HepG2 (cell line): ENCODE results near the gene RIPOR3. TPM values are rescaled to one million over a fixed set of nuclear protein-coding genes. Genes with fewer than 3 reads are reported as not detected.

Experiments
- ATF1 ChIP-seq: IDR thresholded peaks from 2 replicates; pipeline ENCODE4 v1.6.1; 2016; ENCODE audit warnings: mild to moderate bottlenecking, control low read depth
- ATF3 ChIP-seq: sonication (generic); formaldehyde crosslinking; IDR thresholded peaks from 2 replicates; pipeline ENCODE4 v1.4.0; 2020; ENCODE audit warnings: missing genetic modification reagents
- CENPT ChIP-seq: sonication (generic); formaldehyde crosslinking; IDR thresholded peaks from 2 replicates; pipeline ENCODE4 v1.8.0; 2022; ENCODE audit warnings: low read depth, mild to moderate bottlenecking, moderate library complexity, missing genetic modification reagents
- DBP ChIP-seq: sonication (generic); formaldehyde crosslinking; IDR thresholded peaks from 2 replicates; pipeline ENCODE4 v1.4.0; 2020; ENCODE audit warnings: missing genetic modification reagents; ENCODE audit errors: not compliant biosample characterization
- E2F5 ChIP-seq: sonication (generic); formaldehyde crosslinking; conservative IDR thresholded peaks from 2 replicates; pipeline ENCODE4 v1.4.0; 2020; ENCODE audit warnings: missing genetic modification reagents
- EEA1 ChIP-seq: sonication (generic); formaldehyde crosslinking; IDR thresholded peaks from 2 replicates; pipeline ENCODE4 v1.5.1; 2020; ENCODE audit warnings: mild to moderate bottlenecking, missing genetic modification reagents, borderline replicate concordance
- ERF ChIP-seq: IDR thresholded peaks from 2 replicates; pipeline ENCODE4 v1.6.1; 2018; ENCODE audit warnings: missing biosample characterization, missing genetic modification reagents
- GPBP1L1 ChIP-seq: sonication (generic); formaldehyde crosslinking; IDR thresholded peaks from 2 replicates; pipeline ENCODE4 v1.5.0; 2020; ENCODE audit warnings: mild to moderate bottlenecking, missing genetic modification reagents
- HIVEP1 ChIP-seq: sonication (generic); formaldehyde crosslinking; IDR thresholded peaks from 2 replicates; pipeline ENCODE4 v1.4.0; 2020; ENCODE audit warnings: mild to moderate bottlenecking, missing genetic modification reagents
- HMGXB4 ChIP-seq, 2 experiments: sonication (generic) in 1 of 2; formaldehyde crosslinking in 1 of 2; IDR thresholded peaks; 2 replicates each; pipeline versions ENCODE4 v1.4.0 to v1.6.1; 2018 to 2020; ENCODE audit warnings: missing genetic modification reagents in 2 of 2, borderline replicate concordance in 1 of 2, low read depth in 1 of 2, mild to moderate bottlenecking in 1 of 2, missing biosample characterization in 1 of 2
- HNF4G ChIP-seq, 2 experiments: sonication (generic) in 1 of 2; formaldehyde crosslinking in 1 of 2; IDR thresholded peaks; 2 replicates each; pipeline versions ENCODE4 v1.4.0 to v1.6.1; 2011 to 2020; ENCODE audit warnings: borderline replicate concordance in 2 of 2, low read depth in 2 of 2, mild to moderate bottlenecking in 2 of 2, low read length in 1 of 2, missing genetic modification reagents in 1 of 2, moderate library complexity in 1 of 2
- IRF1 ChIP-seq: sonication (generic); formaldehyde crosslinking; IDR thresholded peaks from 2 replicates; pipeline ENCODE4 v1.4.0; 2020; ENCODE audit warnings: low read depth, mild to moderate bottlenecking, missing genetic modification reagents
- MAFG ChIP-seq: sonication (generic); formaldehyde crosslinking; IDR thresholded peaks from 2 replicates; pipeline ENCODE4 v1.5.1; 2020; ENCODE audit warnings: mild to moderate bottlenecking, missing genetic modification reagents
- MIER2 ChIP-seq: IDR thresholded peaks from 2 replicates; pipeline ENCODE4 v1.6.1; 2016; ENCODE audit warnings: missing biosample characterization, missing genetic modification reagents
- MTF1 ChIP-seq: sonication (generic); formaldehyde crosslinking; IDR thresholded peaks from 2 replicates; pipeline ENCODE4 v1.5.0; 2020; ENCODE audit warnings: missing genetic modification reagents
- SMC3 ChIP-seq: IDR thresholded peaks from 2 replicates; pipeline ENCODE4 v1.6.1; 2011; ENCODE audit warnings: low read length, improper control_type of control experiment
- TEAD2 ChIP-seq: sonication (generic); formaldehyde crosslinking; IDR thresholded peaks from 2 replicates; pipeline ENCODE4 v1.9.0; 2021; ENCODE audit warnings: missing genetic modification reagents
- ZFP91 ChIP-seq: sonication (generic); formaldehyde crosslinking; IDR thresholded peaks from 2 replicates; pipeline ENCODE4 v1.9.0; 2022; ENCODE audit warnings: missing genetic modification reagents, mild to moderate bottlenecking, borderline replicate concordance
- ZNF878 ChIP-seq: sonication (generic); formaldehyde crosslinking; IDR thresholded peaks from 2 replicates; pipeline ENCODE4 v1.8.1; 2023; ENCODE audit warnings: mild to moderate bottlenecking, missing genetic modification reagents, moderate library complexity
- polyA plus RNA-seq, 8 experiments: library from polyadenylated mRNA; depleted of rRNA in 3 of 8; stranded (reverse) in 7 of 8; unstranded in 1 of 8; fragments of >200 nt; fragmentation: Illumina TruSeq in 4 of 8; extraction: Trizol in 4 of 8; gene quantifications; 2 replicates each; pipeline versions ENCODE4 v1.2.1 to v1.2.3, GENCODE V29; 2011 to 2016; ENCODE audit warnings: low read depth in 4 of 8, missing spikeins in 1 of 8, mixed read lengths in 1 of 8; ENCODE audit not compliant: insufficient read depth in 1 of 8
- total RNA-seq, 5 experiments: library from RNA; depleted of rRNA; stranded (reverse); fragments of >200 nt; fragmentation: Illumina TruSeq; extraction: Trizol; gene quantifications; 2 replicates each; pipeline ENCODE4 v1.2.3, GENCODE V29; 2016; ENCODE audit warnings: low read depth in 1 of 5

Gene RIPOR3
- total and polyA plus RNA-seq, 2 of the 13 experiments (the other 11 are each of a cell fraction or from before 2014, with no cell fraction given) = 0.18 TPM; not detected in 1

GRCh38 chr20:50625986-50626677 is 65.2 kb downstream of the RIPOR3 start (continued):
- TF ChIP-seq ERF (CRISPR knock-in tag) (peak; percentile 47; the same call in 1 of the 2 replicates), MIER2 (CRISPR knock-in tag) (no peak), ATF3 (CRISPR knock-in tag) (0 out of 2 replicates have a peak, but pooled peaks have one; percentile 45), E2F5 (CRISPR knock-in tag) (no peak), HMGXB4 (CRISPR knock-in tag; IDR thresholded peaks at IDR 0.05; ENCODE audit: borderline replicate concordance in 1 of 2, low read depth in 1 of 2) (peak; percentile 38 to 84; a peak in 2 of 4 replicates), ZNF878 (CRISPR knock-in tag) (no peak), TEAD2 (CRISPR knock-in tag) (no peak), GPBP1L1 (CRISPR knock-in tag) (no peak), SMC3 (no peak; the same call in 1 of the 2 replicates), ATF1 (CRISPR knock-in tag) (no peak), MAFG (CRISPR knock-in tag) (no peak), HNF4G (IDR thresholded peaks at IDR 0.05; ENCODE audit: borderline replicate concordance, low read depth, low read length) (no peak), HNF4G (CRISPR knock-in tag; IDR thresholded peaks at IDR 0.05; ENCODE audit: borderline replicate concordance, low read depth) (0 out of 2 replicates have a peak, but pooled peaks have one; percentile 5), DBP (no peak), CENPT (CRISPR knock-in tag) (no peak), HIVEP1 (CRISPR knock-in tag) (peak; percentile 52), IRF1 (CRISPR knock-in tag) (no peak), ZFP91 (CRISPR knock-in tag) (peak; percentile 83; the same call in 1 of the 2 replicates), EEA1 (CRISPR knock-in tag) (no peak), MTF1 (CRISPR knock-in tag) (no peak)
